NCI-H524 (cell line): ENCODE data around the gene SARDH.
"Not testable (repeated sequence)": the region's sequence is repeated elsewhere in the genome, so short reads cannot be mapped to it uniquely, and the experiment has no call there.

Experiments used
- DNase-seq, 2 experiments: peaks; one replicate each; lab custom pipeline; 2025; lab: John Stamatoyannopoulos, UW

The SARDH gene

DNA sequence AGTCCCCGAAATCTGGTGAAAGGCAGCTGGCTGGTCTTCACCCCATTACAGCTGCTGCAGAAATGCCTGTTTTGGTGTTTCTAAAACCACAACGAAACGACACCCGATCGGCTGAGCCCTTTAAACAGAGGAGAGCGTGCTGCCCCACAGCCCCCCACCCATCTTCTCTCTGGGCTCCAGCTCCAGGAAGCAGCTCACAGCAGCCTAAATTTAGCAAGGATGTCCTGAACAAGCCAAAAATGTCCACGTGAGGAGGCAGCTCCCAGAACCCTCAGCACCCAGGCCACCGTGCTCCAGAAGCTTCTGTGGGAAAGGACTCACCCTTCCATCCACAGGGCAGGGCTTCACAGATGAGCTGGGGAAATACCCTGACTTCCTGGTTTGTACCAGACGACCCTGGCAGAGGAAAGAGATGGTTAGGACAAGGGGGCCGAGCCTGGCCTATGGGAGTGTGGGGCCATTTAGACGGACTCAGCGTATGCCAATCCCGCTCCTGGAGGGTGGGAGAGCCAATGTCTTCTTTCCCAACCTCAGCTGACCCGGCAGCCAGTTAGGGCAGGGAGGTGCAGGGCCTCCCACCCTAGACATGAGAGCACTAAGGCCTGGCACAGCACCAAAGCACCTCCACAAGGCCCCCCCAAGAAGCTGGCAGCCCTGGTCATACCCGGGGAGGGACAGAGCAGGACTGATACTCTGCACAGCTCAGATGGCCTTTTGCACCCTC lies 39.1 kb upstream of the SARDH start:
- no peak for DNase-seq

DNA sequence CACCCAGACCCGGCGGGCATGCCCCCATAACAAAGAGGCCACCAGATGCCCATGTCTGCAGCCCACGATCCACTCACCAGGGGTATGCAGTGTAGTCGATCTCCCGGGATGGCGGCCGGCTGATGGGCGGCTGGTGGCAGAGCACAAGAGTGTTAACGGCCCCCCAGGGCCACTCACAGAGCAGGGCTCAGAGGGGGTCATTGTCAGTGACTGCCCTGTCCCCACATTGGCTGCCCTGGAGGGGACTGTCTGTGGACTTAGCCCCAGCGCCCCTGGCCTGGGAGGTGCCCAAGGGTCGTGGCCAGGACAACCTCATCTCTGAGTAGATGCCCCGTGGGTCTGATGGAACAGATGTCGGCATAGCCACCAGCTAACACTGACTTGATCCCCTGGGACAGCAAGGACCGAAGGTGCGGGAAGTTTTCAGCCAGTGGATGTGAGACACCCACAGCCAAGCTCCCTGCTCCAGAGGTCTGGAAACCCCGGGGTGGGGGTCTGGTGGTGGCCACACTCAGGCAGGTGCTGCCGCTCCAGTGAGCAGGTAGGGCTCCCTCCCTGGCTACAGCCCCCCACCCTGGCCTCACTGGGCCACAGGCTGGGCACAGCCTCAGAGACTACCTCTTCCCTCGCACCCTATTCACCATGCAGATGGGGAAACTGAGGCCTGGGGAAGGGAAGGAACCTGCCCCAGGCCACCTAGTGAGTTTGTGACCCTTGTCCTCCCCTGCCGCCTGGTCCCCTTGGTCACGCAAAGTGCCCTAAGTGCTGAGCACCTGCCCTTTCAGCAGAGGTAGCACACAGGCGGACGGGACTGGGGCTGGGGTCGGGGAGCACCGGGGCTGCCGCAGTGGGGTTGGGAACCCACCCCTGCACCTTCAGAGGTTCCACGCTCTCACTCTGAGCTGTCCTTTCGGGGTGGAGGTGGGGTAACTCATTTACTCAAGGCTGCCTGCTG lies 38.1 kb upstream of the SARDH start:
- no peak for DNase-seq

DNA sequence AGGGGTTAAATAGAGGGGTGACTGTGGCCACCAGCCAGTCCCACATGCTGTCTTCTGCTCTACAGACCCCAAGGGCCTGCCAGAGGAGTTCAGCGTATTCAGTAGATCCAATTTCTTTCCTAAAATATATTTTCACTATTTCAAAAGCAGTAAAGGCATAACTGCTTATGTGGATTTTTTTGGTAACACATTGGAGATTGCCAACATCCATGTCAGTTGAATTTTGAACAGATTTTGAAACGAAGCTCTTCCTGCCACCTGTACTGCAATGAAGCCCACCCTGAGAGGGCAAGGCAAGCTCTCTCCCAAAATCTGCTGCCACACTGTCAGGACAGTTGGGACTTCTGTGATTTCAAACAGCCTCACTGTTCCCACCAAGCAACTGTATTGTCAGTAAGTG lies 37.1 kb upstream of the SARDH start:
- no peak for DNase-seq

DNA sequence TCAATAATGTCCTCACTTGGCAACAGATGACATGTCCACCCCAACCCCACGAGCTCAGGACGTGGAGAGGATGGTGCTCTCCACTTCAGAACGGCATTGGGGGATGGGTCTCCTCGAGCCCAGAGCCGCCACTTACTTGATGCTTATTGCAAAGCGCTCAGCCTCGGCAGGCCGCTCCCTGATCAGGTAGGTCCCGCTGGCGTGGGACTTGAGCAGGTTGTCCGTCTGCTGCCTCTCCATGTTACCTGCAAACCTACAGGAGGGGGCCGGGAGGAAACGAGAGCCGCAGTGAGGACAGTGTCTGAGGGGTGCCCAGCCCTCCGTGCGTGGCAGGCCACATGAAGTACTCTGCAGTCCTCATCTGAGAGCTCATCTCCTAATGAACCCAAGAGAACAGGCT lies 36.6 kb upstream of the SARDH start:
- no peak for DNase-seq

DNA sequence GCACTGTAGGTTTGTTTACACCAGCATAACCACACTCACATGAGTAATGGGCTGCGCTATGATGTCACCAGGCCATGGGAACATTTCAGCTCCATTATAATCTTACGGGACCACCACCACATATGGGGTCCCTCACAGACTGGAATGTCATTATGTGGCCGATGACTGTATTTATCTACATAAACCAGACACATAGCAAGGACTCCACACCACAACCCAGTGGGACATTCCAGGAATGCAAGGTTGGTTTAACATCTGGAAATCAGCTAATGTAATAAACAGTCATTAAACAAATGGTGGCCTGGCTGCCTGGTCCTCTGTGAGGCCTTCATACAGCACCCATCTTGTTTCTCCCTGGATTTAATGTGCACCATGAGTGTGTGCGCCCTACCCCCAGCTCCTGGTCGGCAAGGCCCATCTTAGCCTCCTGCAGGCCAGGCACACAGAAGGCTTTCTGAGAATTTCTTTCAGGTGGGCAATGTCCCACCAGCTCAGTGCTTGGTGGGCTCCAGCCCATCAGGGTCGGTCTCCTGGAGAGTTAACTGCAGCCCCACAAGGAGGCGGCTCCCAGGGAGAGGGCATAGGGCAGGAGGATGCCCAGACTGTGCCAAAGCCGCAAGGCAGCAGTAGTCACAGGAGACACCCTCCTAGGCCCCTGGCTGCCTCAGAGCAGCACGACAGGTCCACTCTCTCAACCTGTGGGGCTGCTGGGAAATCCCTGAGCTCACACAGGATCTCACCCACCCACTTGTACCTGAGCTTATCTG lies 35.9 kb upstream of the SARDH start:
- no peak for DNase-seq

DNA sequence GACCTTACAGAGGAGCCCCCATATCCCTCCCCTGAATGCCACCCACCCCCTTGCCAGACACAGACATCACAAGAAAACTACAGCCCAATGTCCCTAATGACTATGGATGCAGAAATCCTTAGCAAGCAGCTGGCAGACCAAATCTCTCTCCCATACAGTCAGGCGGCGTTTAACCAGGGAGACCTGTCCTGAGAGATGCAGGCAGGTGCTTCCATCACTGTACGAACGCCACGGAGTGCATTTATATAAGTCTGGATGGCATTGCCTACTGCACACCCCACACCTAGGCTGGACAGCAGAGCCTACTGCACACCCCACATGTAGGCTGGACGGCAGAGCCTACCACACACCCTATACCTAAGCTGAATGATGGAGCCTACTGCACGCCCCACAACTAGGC lies 34.4 kb upstream of the SARDH start:
- no peak for DNase-seq

DNA sequence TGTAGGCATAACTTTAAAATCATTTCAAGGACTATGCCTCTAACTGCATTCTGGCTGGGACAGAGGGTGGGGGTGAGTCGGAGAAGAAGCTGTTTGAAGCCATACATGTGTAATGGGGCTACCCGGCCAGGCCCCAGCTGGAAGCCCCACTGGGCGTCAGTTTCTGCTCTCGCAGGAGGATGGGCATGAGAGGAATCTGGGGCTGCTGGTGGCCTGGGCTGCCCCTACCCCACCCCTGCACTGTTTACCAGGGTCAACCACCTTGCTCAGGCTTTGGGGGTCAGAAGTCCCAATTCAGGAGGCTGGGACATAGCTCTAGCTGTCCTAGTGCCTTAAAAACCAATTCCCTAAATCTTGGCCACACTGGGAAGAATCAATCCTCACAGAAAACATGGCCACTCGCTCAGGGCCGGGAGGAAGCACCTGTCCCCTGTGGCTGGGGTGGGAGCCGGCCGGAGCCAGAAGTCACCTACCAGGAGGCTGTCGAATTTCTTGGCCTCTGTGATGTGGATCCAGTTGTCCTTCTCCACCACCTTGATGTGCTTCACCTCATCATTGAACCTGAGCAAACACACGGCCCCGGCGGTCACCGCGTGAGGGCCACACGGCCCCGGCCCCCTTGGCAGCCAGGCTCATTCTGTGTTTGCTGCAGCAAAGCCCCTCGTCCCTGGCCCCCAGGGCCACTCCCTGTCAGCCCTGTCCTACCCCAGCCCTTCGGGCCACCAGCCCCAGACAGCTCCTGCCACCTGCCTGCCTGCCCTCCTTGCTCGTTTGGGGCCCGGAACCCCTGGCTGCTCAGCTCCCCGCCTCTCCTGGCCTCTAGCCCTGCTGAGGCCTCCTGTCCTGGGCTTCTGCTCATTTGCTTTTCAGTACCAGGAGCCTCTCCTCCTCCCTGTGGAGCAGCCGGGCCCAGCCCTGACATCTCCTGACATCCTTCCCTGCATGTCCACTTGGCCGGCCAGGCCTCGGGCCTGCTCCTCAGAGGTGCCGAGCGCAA lies 33.6 kb upstream of the SARDH start:
- no peak for DNase-seq

DNA sequence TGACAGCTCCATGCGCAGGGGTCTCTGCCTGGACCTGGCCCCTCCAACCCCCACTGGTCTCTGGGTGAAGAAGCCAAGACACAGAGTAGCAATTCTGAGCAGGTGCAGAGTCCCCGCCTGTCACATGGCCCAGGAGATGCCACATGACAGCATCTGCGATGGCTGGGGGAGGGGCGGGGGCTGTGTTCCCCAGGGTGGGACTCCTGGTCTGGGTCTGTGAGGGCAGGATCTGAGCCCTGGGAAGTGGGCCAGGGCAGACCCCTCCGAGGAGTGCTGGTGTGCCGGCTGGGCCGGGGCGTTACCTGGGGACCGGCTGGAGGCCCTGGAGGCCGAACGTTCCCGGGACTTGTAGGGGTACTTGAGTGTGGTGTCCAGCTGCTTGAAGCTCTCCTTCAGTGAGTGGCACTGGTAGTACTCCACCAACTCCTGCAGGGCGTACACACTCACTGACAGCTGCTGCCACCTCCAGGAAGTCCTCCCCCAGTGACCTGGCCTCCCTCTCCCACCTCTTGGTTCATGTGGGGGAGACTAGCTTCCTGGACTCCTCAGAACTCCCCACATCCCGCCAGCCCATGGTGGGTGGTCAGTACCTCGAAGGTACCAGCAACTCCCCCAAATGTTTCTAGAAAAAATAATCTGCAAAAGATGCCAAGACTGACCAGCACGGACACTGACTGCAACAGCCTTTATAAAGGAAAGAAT lies 32.1 kb upstream of the SARDH start:
- peak in 1 of 2 experiments; percentile 61 for DNase-seq

DNA sequence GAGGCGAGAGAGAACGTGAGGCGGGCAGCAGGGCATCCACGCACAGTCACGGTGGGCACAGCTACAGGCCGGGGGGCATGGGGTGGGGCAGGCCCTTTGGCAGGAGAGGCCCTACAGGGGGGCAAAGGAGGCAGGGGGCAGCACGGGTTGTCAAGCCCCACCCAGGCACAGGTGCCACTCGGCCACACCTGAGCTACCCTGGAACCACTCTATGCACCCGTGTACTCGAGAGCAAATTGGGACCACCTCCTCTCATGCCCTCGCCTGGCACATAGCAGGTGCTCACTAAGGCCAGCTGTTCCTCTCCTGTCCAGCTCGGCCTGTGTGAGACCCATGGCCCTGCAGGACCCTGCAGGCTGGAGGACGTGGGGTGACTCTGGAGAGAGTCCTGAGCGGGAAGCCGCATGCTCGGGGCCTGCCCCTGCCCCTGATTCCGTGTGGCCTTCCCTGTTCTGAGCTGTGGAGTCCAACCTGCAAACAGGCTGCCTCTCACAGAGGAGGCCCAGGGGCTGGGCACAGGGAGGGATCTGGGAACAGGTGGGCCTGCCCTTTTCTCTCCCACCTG lies 31.4 kb upstream of the SARDH start:
- DNase-seq = no peak

DNA sequence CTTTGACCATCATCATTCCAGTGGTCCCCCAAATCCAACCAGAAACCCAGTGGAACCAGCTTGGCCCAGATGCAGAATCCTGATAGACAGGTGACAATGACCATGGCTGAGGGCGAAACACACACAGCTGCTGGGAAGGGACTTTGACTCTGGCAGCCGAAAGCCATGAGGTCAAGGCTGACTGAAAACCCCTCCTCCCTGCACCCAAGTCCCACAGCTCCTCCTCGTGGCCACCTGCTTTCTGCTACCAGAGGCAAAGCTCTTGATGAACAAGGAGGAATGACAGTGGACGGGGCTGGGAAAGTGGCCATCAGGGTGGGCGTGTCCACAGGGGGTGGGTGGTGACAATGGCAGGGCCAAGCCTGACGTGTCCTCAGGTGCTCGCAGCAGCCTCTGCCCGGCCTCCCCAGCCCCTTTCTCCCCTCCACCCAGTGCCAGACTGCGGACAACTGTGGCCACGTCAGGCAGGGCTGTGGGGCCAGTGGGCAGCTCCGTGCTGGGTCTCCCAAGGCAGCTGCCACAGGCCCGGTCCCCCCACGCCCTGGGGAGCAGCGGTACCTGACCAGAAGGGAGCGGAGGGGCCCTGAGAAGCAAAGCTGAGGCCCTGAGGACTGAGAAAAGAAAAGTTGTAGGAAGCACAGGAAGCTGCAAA lies 30.8 kb upstream of the SARDH start:
- peak in 1 of 2 experiments; percentile 51 for DNase-seq

DNA sequence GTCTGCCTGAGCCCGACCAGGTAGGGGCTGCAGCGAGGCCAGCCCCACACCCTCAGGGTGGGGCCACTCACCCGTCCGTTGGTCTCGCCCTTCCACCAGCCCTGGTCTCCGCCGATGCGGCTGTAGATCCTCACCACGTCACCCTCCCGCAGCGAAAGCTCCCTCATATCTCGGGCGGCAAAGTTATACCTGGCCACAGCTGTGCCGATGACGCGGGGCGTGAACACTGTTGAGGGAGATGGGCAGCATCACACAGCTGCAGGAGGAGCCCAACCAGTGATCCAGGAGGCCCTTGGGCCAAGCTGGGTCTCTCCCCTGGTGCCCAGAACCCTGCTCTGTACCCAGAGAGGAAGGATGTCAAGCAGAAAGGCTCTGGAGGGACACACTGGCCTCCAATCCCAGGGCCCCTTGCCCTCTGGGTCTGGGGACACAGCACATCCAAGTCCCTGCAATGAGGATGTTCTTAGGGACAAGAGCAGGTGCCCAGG lies 30.3 kb upstream of the SARDH start:
- DNase-seq = no peak

DNA sequence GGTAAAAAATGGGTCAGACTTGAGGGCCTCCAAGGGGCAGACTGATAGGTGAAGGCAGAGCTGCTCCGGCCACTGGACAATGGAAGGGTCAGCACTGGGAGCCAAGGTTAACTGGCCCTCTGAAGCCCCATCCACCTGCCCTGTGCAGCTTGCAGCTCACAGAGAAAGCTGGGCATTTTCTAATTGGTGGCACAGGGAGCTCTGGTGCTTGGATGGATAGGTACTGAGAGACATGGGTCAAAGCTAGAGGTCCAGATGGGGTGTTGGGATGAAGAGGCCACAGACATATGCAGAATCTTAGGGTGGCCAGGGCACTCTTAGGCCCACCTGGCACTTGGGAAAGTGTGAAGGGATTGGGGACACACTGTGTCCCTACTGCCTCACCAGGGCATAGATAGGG lies 29.5 kb upstream of the SARDH start:
- DNase-seq = no peak

DNA sequence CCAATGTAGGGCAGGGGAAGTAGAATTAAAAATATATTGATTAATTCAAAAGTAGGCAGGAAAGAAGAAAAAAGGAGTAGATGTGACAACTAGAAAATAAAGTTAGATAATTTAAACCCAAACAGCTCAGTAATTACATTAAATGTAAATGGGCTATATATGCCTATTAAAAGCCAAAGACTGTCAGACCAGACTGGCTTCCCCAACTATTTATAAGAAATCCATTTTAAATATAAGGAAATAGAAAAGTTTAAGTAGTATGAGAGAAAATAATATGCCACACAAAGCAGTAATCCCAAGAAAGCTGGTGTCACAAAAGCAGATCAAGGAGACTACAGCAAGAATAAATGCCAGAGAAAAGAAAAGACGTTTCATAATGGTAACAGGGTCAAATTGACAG lies 28.9 kb upstream of the SARDH start:
- no peak for DNase-seq

DNA sequence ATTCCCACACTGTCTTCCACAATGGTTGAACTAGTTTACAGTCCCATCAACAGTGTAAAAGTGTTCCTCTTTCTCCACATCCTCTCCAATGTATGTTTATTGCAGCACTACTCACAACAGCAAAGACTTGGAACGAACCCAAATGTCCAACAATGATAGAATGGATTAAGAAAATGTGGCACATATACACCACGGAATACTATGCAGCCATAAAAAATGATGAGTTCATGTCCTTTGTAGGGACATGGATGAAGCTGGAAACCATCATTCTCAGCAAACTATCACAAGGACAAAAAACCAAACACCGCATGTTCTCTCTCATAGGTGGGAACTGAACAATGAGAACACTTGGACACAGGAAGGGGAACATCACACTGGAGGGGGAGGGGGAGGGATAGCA lies 28.1 kb upstream of the SARDH start:
- not testable (repeated sequence) for DNase-seq

DNA sequence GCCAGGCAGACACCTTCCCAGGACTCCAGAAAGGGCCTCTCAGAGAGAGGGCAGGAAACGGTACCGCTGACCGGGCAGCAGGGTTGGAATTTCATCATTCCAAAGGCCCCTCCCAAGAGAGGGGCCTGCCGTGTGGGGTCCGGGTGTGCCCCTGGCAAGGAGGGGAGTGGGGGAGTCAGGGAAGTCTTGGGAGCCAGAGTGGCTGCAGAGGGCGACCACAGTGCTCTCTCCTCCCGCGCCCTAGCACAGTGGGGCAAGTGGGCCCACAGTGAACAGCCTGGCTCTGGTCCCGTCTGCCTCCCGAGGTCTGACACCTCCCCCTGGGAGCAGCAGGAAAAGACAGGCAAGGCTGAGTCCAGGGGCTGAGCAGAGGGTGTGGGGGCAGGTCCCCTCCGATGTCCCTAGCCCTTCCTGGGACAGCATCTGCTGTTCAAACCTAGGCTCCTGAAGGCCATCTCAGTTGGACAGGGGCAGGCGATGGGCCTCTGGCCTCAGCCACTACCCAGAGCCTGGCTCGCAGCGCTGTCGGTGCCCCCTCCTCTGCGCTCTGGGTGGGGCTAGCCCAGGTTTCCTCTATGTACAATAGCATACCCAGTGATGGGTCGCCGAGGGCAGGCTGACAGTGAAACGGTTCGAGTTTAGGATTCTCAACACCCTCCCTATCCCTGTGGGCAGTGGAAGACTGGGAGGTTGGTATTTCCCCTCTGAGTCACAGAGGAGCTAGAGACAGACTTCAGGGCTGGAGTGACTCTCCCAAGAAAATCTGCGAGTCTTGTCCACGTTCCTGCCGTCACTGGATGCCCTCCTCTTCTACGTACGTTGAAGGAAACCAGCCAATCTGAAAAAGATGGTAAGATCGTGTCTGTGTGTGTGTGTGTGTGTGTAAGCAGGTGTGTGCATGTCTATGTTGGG lies 25.4 kb upstream of the SARDH start:
- no peak for DNase-seq

DNA sequence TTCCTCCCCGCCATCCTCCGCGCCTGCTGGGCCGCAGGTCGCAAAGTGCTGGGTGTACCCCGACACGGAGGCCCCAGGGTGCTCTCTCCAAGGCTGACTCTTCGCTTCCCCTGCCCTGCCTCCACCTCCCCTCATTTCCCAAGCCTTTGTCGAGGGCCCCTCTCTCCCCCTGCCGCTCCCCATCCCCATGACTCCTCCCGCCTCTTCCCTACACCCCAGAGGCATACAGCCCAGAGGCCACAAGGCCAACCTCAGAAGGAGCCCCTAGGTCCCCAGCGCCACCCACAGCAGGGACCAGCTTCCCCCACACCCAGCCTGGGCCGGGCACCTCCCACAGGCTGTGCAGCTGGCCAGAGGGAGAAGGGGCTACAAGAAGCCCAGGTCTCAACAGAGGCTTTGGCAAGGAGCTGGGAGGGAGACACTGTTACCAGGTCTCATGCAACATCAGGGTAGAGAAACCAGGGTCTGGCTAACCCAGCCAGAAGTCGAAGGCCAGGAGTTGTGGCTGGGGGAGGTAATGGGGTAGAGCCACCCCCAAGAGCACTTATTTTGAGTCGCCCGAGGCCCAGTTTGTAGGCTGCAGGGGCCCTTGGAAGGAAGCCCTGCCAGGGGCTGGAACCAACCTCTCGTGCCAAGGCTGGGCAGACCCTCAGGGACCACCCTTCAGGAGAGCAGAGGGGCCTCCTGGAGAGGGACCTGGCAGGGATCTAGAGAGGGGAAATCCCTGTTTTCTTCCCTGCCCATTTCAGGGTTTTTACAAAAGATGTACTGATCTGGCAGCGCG lies 24.5 kb upstream of the SARDH start:
- no peak for DNase-seq

DNA sequence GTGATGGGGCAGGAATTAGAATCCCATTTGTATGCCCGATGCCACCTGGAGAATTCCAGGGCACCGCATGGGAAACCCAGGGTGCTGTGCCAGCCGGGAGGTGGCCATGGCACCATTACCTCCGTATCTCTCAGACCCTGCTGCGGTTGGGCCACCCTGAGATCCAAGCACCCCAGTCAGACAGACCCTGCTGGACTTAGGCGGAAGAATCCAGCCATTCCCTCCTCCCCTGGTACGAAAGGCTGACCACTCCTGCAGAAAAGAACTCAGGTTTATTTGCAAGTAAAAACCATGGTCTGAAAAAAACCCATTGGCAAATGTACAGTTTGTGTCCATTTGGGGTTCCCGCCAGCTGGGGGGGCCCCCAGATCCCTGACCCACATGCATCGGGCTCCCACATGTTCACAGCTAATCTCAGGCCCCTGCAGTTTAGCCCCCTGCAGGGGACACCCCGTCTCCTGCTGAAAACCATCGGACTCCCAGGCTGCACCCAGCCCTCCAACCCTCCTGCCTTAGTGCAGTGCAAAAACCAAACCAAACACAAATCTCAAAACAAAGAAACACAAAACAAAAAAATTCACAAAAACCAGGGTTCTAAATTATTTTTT lies 23.6 kb upstream of the SARDH start:
- DNase-seq = no peak
